Stimulated activated CD4-positive, alpha-beta T cell treated with anti-CD3 and anti-CD28 coated beads, TNF-alpha, amount 100 ng/mL, for 48 hours (primary cell): ENCODE results near the gene CAMSAP3.

Experiments used
- DNase-seq, 3 donors: peaks; one replicate each; pipeline ENCODE4 v3.0.0-alpha.2; 2020; ENCODE audit warnings: low read depth in 3 of 3

Gene CAMSAP3

DNA sequence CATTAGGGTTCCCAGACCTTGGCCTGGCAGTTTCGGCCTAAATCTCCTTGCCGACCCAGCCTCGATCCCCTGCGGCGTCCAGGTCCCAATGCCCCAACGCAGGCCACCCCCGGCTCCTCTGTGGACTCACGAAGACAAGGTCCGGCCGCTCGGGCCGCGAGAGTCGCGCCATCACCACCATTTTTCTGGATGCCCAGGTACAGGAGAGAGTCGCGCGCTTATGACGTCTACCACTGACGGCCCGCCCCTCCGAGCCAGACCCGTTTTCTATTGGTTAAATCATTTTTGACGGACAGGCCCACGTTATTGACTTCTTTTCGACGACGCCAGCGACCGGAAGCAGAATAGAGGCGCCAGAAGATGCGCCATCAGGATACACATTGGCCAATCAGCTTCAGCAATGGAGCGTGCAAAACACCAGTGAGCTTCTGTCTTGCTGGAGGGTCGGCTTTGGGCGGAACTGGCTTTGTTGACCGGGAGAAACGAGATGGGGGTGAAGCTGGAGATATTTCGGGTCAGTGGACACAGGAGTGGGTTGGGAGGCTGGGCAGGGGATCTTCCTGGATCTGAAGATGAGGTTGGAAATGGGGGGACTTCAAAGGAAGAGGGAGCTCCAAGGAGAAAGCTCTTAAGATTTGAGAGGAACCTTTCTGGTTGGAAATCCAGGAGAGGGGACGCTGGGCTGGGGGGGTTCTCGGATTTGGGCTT, 33.8 kb downstream of the CAMSAP3 start, which contains the start of the genes PET100 and XAB2:
Gene PET100, plus strand, starts transcription at position 447 of the 708 bp plus-strand sequence. Its CDS starts 41 bp downstream, at position 488.
Gene XAB2, minus strand, starts transcription at position 199 of the 708 bp plus-strand sequence. Its CDS starts 18 bp downstream, at position 181.
- DNase-seq = peak; percentile 87 to 93 (median 87)

DNA sequence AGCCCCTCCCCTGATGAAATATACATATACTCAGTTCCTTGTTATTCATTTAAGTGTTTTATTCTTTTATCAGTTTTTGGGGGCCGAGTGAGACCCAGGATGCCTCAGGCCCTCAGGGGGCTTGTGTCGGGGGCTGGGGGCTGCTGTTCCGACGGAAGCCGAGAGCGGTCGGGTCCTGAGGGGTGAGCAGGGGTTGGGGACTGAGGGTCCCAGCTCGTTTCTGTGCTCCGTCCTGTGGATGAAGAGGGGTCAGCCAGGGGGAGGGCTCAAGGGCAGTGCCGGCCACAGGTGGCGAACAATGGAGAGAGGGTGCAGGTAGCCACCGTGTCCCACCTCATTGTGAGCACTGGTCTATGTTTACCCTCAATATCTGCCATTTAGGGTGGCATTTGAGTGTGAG, 35.9 kb downstream of the CAMSAP3 start:
- no peak for DNase-seq

DNA sequence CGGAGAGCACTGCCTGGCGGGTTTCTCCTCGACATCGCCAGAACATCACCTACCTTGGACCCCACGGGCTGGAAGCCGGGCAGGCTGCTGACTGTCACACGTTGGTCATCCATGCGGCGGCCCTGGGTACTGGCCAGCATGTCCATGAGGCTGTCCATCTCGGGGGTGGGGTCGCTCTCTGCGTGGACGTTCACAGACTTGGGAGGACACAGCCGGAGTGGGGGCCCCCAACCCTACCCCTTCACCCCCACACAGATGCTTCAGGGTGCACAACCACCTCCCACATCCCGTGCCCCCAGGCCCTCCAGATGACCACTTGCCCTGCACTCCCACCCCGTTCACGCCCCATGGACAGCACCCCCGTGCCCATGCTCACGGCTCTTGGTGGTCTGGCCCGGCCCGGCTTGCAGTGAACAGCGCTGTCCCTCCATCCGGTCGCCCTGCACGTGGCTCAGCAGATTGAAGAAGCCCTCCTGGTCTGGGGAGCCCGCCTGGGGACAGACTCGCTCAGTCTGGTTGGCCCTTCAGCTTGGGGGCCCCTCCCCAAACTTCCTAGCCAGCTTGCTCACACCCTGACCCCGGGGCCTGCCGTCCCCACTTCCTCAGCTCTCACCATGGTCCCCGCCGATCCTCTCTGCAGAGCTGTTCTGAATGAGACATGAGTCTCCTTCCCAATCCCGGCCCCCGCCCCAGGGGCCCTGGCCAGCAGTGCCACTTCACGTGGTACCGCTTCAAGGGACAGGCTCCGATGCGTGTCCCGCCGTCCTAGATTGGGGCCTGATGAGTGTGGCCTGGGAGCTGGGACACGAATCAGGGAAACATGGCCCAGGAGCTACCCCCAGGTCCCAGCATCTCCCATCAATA, 36.9 kb downstream of the CAMSAP3 start:
- DNase-seq = no peak

DNA sequence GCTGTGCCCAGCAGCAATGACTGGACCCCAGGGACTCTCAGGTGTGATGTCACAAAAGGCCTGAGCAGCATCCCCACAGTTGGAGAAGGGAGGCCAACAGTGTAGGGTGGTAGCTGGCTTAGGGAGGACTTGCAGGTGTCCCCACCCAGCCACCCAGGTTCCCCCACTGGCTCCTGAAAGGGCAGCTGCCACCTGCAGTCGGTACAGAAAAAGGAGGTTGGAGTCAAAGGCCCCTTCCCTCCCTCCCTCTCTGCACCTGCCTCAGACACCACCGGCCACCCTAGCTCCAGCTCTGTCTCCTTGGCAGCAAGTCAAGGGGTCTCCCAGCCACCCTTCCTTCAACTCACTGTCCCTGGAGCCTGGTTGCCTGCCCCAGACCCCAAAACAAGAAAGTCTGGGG, 38.0 kb downstream of the CAMSAP3 start, which contains the start of gene PCP2:
Gene PCP2, minus strand, starts transcription at position 22 of the 400 bp plus-strand sequence. CDS start 262 bp downstream, outside the sequence.
- DNase-seq = no peak

DNA sequence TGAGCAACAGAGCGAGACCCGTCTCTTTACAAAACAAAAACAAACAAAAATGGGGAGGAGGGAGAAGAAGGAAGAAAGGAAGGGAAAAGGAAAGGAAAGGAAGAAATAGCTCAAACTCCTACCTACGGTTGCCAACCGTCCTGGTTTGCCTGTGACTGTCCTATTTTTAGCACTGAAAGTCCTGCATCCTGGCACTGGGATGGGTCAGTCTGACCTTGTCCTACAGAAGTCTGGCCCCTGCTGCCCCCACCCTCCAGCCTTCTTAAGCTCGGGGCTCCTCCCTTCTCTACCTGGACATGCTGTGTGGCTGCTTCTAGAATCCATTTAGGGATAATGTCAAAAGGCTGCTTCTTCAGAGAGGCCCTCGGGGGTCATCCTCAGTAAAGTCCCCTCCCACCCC, 40.0 kb downstream of the CAMSAP3 start:
- no peak for DNase-seq

DNA sequence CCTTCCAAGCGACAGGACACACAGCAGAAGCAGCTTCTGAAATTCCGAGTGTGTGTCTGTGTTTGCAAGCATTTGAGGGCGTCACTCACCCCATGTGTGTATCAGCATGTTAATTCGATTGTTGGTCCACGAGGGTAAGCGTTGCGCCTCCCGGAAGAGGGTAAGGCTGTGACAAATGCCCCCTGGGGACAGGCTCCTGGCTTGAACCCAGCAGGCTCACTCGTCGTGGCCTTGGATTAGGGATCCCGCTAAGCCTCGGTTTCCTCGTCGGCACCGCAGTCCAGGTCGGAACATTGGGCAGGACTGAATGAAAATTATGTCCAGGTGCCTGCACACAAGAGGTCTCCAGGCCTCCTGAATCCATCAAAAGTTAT, 40.6 kb downstream of the CAMSAP3 start:
- DNase-seq = no peak

DNA sequence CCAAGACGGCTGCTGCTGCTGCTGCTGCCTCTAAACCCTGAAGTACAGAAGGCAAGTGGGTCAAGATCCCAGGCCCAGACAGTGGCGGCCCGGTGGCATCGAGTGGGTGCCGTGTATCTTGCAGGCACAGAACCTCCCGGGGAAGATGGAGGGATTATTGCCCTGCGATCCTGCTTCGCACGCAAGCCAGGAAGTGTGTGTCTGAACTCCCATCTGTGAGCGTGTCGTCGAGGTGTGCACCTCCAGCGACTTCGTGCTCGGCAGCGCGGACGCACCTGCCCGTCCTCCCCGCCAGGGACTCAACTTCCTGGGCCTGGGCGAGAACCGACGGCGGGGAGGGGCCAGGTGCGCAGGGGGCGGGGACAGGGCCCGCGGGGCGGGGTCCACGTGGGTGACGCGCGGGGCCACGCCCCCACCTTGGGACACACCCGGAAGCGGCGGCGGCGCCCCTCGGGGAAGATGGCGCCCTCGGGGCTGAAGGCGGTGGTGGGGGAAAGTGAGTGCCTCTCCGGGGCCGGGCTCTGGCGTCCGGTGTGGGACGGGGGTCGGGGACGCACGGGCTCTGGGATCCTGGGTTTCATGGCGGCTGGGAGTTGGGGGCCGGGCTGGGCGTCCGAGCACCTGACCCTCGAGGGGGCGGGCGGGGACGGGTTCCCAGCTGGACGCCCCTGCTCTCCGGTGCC, 41.2 kb downstream of the CAMSAP3 start, which contains the start of gene STXBP2:
Gene STXBP2, plus strand, starts transcription at position 420 of the 683 bp plus-strand sequence. Its CDS starts 40 bp downstream, at position 460.
- DNase-seq = peak; percentile 85 to 93 (median 85)

DNA sequence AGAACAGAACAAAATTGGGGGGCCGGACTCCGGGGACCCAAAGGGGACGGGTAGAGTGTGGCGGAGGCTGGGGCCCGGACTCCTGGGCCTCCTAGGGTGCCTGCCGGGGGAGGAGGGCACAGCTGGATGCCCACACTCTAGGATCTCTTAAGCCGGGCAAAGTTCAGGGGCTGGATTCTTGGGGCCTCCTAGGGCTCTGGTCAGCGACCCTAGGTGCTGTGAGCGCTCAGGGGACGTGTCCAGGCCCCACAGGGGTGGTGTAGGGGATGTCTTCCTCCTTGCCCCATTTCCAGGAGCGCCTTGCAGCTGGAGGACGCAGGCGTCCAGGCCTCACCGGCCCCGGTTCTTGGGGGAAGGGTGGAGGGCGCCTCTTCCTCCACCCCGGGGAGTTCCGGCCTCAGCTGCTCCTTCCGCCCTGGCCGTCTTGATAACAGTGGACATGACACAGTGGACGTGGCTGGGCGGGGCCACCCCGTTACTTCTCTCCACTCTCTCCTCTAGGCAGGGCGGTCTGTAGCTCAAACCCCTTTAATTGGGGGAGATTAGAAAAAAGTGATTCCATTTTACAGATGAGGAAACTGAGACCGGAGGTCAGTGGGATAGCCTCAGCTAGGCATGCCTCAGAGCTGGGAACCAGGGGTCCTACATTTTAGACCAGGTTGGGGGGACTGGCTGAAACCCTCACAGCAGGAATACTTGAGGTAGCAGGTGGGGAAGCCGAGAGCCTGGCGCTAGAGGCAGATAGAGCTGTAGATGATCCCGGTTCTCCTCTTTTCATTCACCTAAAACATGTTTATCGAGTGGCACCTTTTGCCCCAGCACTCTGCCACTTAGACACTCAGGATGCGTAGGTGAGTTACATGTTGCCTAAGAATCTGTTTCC, 42.0 kb downstream of the CAMSAP3 start:
- no peak for DNase-seq

DNA sequence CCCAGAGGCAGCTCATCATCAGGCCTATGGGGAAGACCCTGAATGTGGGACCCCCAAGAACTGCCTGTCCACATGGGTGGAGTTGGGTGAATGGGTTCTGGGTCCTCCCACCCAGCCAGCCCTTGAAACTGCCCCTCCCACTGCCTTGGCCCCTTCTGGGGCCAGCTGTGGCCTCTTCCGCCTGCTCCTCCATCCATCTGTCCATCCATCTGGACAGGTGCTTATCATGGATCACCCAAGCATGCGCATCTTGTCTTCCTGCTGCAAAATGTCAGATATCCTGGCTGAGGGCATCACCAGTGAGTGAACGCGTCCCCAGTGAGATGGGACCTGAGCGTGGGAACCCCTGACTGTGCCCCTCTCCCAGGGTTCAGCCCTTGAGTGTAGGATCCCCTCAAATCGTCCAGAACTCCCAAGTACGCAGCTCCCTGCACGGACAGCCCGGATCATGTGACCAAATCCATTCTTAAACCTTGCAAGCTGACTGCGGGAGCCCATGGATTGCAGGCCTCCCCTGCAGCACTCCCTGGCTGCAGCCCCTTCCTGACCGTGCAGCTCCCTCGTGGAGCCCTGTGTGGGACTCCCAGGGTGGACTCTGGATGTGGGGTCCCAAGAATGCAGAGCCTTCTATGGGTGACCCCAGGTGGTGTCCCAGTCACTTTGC, 43.3 kb downstream of the CAMSAP3 start:
- DNase-seq = no peak

DNA sequence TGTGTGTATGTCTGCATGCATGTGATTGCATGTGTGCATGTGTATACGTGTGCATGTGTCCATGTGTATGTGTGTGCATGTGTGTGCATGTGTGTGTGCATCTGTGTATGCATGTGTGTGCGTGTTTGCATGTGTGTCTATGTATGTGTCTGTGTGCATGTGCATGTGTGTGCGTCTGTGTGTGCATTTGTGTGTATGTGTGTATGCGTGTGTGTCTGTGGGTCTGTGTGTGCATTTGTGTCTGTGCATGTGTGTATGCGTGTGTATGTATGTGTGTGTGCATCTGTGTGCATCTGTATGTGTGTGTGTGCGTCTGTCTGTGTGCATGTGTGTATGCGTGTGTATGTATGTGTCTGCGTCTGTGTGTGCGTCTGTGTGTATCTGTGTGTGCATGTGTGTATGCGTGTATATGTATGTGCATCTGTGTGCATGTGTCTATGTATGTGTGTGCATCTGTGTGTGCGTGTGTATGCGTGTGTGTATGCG, 44.2 kb downstream of the CAMSAP3 start:
- DNase-seq = no peak

DNA sequence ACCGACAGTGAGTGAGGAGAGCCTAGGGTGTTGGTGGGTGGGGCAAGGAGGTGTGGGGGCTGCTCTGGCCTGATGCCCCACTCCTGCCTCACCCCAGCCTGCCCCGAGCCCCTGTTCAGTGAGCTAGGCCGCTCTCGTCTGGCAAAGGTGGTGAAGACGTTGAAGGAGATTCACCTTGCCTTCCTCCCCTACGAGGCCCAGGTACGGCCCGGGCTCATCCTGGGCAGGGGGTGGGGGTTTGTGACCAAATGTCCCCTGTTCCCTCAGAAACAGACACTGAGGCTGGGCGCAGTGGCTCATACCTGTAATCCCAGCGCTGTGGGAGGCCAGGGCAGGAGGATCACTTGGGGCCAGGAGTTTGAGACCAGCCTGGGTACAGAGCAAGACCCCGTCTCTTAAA, 45.1 kb downstream of the CAMSAP3 start:
- DNase-seq = no peak

DNA sequence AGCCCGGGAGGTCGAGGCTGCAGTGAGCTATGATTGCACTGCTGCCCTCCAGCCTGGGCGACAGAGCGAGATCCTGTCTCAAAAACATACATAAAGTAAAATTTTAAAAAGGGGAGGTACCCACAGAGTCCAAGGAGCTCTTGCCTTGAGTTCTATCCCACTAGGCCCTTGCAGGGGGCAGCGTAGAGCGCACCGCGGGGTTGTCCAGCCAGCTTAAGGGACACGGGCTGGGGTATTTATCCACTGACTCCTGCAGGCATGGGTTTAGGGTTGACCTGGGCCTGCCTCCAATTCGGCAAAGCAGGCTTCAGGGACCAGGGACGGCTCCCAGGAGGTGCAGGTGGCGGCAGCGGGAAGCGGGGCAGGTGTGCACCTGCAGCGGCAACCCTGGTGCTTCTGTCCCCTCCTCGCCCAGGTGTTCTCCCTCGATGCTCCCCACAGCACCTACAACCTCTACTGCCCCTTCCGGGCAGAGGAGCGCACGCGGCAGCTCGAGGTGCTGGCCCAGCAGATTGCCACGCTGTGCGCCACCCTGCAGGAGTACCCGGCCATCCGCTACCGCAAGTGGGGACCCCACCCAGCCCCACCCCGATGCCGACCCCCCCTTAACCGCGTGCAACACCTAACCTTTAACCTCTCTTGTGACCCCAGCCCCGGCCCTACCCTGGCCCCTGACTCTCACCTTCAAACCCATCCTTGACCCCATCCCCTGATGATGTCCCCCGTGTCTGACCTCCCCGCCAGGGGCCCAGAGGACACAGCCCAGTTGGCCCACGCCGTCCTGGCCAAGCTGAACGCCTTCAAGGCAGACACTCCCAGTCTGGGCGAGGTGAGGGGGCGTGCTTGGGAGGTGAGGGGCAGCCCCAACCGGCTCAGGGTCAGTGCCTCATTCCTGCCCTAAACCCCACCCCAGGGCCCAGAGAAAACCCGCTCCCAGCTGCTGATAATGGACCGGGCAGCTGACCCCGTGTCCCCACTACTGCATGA, 45.9 kb downstream of the CAMSAP3 start:
- DNase-seq = no peak

DNA sequence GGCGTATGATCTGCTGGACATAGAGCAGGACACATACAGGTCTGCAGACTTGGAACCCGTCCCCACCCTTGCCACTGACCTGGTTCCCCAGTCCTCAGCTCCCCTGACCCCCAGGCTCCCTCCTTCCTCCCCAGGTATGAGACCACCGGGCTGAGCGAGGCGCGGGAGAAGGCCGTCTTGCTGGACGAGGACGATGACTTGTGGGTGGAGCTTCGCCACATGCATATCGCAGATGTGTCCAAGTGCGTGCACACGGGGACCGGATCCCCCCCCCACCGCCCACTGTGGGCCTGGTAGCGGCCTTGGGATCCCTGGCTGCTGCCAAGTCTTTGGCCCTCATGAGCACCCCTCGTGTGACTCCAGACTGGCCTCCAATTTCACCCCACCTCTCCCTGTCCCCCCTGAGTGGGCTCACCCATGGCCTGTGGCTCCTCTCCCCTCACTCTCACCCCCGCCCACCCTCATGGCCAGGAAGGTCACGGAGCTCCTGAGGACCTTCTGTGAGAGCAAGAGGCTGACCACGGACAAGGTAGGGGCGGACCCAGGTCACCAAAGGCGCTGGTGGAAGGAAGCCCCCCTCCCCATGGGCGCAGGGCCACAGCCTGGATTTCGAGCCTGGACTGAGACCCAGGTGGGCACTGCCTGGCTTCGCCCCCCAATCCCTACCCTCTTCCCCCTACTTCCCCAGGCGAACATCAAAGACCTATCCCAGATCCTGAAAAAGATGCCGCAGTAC, 46.8 kb downstream of the CAMSAP3 start:
- no peak for DNase-seq

DNA sequence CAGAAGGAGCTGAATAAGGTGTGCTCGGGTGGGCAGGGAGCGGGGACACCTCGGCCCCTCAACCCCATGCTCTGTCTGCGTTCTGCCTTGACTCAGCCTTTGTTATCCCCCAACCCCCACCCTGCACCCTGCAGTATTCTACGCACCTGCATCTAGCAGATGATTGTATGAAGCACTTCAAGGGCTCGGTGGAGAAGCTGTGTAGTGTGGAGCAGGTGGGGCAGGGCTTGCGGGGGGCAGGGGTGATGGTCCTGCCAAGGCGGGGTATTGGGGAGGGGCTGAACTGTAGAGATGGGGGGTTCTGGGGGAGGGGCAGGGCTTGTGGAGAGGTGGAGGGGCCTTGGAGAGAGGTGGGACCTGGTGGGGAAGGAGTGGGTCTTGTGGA, 47.4 kb downstream of the CAMSAP3 start:
- DNase-seq = no peak

DNA sequence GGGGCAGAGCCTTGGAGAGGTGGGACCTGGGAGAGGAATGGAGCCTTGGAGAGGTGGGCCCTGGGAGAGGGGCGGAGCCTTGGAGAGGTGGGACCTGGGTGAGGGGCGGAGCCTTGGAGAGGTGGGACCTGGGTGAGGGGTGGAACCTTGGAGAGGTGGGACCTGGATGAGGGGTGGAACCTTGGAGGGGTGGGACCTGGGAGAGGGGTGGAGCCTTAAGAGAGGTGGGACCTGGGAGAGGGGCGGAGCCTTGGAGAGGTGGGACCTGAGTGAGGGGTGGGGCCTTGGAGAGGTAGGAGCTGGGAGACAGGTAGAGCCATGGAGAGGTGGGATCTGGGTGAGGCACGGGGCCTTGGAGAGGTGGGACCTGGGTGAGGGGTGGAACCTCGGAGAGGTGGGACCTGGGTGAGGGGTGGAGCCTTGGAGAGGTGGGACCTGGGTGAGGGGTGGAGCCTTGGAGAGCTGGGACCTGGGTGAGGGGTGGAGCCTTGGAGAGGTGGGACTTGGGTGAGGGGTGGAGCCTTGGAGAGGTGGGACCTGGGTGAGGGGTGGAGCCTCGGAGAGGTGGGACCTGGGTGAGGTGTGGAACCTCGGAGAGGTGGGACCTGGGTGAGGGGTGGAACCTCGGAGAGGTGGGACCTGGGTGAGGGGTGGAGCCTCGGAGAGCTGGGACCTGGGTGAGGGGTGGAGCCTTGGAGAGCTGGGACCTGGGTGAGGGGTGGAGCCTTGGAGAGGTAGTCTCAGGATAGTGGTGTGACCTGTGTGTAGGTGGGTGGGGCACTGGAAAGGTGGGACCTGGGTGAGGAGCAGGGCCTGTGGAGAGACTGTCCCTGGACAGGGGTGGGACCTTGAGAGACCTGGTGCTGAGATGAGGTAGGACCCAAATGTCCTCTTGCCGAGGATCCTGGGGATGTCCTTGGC, 48.2 kb downstream of the CAMSAP3 start:
- DNase-seq = peak in 1 of 3 donors; percentile 29

DNA sequence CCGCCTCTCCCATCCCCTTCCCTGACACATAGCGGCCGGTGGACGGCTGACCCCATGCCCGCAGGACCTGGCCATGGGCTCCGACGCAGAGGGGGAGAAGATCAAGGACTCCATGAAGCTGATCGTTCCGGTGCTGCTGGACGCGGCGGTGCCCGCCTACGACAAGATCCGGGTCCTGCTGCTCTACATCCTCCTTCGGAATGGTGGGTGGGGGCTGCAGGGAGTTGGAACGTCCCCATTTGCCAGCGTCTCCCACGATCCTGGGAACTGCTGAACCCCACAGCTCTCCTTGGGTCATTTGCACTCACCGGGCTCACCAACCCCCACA, 48.9 kb downstream of the CAMSAP3 start:
- DNase-seq = no peak

DNA sequence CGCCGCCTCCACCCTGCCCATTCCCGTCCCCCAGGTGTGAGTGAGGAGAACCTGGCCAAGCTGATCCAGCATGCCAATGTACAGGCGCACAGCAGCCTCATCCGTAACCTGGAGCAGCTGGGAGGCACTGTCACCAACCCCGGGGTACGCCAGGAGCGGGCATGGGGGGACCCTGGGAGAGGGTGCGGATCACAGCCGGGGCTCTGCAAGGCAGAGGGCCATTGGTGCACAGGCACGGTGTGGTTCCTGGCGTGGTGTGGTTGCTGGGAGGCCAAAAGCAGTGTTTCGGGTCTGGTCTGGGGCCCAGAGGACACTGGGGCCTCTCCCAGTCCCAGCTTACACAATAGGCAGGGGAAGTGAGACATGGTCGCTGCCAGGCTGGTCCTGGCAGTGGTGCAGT, 49.5 kb downstream of the CAMSAP3 start:
- DNase-seq = no peak
